Measurements from ENCODE around the gene PTPRN2.

Gene PTPRN2

GRCh38 chr7:157664034-157664433, 923.6 kb downstream of the PTPRN2 start:
- Mint-ChIP-seq H3K27ac (no peak overlapping the region), H3K36me3 (ENCODE audit: low read depth) (no peaks in the 10 kb centered on the region), H3K4me1 (ENCODE audit: low read depth) (peaks cover 18% of the 10 kb centered on the region), H3K4me3 (no peak overlapping the region), H3K9me3 (no peaks in the 10 kb centered on the region), H3K27me3 (peaks cover 12% of the 10 kb centered on the region)
- no peak for DNase-seq

- Mint-ChIP-seq H3K9me3 (no peaks in the 10 kb centered on the region), H3K4me1 (ENCODE audit: low read depth) (peaks cover 14% of the 10 kb centered on the region), H3K27me3 (peaks cover 3% of the 10 kb centered on the region), H3K36me3 (ENCODE audit: low read depth) (no peaks in the 10 kb centered on the region), H3K4me3 (no peak overlapping the region), H3K27ac (no peak overlapping the region)
- DNase-seq = no peak
These were observed 924.5 kb downstream of the PTPRN2 start for GRCh38 chr7:157662981-157663716.

DNA sequence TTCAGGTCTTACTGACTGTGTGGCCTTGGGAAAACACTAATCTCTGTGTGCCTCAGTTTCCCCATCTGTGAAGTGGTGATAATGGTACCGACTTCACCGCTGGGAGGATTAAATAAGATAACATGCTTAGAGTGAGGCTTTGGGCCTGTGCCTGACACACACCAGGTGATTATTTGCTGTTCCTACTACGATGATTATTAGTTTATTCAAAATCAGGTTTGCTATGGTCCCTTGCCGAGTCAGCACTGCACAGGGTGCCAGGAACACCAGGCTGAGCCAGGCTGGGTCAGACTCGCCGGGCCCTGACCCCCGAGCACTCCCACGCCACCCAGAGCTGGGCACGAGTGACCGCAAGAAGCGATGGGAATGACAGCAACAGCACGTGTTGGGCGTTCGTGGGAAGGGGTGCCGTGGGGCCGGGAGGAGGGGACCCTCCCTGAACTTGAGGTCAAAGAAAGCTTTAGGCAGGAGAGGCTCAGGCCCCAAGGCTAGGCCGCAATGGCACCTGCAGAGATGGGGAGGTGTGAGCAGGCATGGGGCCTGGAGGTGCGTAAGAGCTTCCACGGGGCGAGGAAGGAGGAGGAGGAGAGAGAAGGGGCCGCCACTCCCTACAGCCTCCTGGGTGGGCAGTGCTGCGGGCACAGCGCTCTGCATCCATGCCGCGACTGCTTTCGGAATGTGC, 925.4 kb downstream of the PTPRN2 start:
- no peaks in the 10 kb centered on the region for H3K9me3 Mint-ChIP-seq
- H3K36me3 Mint-ChIP-seq (ENCODE audit: low read depth) = no peaks in the 10 kb centered on the region
- no peak overlapping the region for H3K27ac Mint-ChIP-seq
- no peaks in the 10 kb centered on the region for H3K27me3 Mint-ChIP-seq
- H3K4me1 Mint-ChIP-seq (ENCODE audit: low read depth) = peaks cover 12% of the 10 kb centered on the region
- H3K4me3 Mint-ChIP-seq = no peak overlapping the region
- DNase-seq = no peak

DNA sequence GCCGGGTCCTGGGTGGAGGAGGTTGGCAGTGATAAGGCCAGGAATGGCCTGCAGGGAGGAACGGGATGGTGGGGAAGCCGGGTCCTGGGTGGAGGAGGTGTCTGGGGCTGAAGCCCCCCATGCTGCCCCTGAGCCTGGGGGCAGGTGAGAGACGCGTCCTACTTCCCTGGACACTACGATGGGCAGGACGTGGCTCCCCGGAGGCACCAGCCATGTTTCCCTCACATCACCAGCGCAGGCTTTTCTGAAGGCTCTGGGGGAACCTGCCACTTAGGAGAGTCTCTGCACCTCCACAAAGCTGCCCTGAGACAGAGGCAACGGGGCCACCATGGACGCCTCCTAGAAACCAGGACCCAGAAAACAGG, 926.0 kb downstream of the PTPRN2 start:
- DNase-seq = no peak
- no peak overlapping the region for H3K27ac Mint-ChIP-seq

GRCh38 chr7:157660971-157661610, 926.5 kb downstream of the PTPRN2 start:
- no peaks in the 10 kb centered on the region for H3K27me3 Mint-ChIP-seq
- no peak overlapping the region for H3K4me3 Mint-ChIP-seq
- H3K27ac Mint-ChIP-seq = no peak overlapping the region
- H3K36me3 Mint-ChIP-seq (ENCODE audit: low read depth) = no peaks in the 10 kb centered on the region
- no peak for DNase-seq
- H3K4me1 Mint-ChIP-seq (ENCODE audit: low read depth) = peaks cover 12% of the 10 kb centered on the region
- no peaks in the 10 kb centered on the region for H3K9me3 Mint-ChIP-seq

More for the DNA sequence above, 926.0 kb downstream of the PTPRN2 start:
- no peak overlapping the region for H3K4me3 Mint-ChIP-seq
- H3K36me3 Mint-ChIP-seq (ENCODE audit: low read depth) = no peaks in the 10 kb centered on the region
- H3K4me1 Mint-ChIP-seq (ENCODE audit: low read depth) = peaks cover 12% of the 10 kb centered on the region
- no peaks in the 10 kb centered on the region for H3K27me3 Mint-ChIP-seq
- H3K9me3 Mint-ChIP-seq = no peaks in the 10 kb centered on the region

DNA sequence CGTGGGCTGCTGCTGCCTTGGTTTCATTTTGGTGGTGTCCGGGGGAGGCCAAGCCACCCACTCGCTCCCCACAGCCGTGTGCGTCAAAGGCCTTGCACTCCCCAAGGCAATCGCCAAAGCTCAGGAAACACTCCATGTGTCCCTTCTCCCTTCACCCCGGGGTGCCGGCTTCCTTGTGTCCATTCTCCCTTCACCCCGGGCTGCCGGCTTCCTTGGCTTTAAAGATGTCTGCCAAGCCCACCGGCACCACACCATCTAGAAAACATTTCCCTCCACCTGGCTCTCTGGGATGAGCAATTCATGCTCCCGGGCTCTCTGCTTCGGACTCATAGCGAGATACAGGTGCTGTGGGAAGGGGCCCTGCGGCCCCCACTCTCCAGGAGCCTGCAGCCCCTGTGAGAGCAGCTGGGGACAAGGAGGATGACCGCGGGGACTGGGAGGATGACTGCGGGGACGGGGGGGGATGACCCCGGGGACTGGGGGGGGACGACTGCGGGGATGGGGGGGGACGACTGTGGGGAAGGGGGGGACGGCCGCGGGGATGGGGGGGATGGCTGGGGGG, 928.7 kb downstream of the PTPRN2 start:
- H3K36me3 Mint-ChIP-seq (ENCODE audit: low read depth) = no peaks in the 10 kb centered on the region
- no peaks in the 10 kb centered on the region for H3K27me3 Mint-ChIP-seq
- H3K27ac Mint-ChIP-seq = no peak overlapping the region
- H3K4me1 Mint-ChIP-seq (ENCODE audit: low read depth) = peaks cover 12% of the 10 kb centered on the region
- no peaks in the 10 kb centered on the region for H3K9me3 Mint-ChIP-seq
- DNase-seq = no peak
- H3K4me3 Mint-ChIP-seq = no peak overlapping the region

DNA sequence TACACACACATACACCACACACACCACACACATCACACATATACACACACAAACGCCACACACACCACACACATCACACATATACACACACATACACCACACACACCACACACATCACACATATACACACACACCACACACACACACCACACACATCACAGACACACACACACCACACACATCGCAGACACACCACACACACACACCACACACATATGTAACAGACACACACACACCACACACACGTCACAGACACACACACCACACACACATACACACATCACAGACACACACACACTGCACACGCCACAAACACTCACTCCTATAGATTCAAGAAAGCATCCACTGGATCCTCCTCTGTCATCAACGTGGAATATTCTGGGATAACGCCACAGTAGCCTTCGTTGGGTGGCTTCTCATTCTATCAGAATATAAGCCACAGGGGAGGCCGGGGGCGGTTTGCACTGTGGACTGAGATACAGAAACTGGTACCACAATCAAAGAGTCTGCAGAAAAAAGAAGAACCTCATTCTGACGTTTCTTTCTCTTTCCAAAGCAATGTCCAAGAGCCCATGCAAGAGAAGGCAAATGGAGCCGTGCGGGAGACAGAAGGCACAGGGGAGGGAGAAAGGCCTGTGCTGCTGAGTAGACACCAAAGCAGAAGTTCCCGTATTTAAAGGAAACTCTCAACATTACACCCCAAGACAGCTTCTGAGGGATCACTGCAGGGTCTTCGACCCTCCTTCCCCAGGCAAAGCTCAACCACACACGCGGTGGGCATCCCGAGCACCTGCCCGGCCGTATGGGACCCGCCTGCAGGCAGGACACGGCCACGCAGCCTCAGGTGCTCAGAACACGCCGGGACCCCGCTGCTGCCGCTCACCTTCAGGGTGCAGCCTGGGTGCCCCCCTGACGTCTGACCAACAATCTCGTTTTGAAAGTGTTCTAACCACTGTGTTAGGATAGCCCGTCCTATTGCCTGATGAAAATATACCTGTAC, 929.6 kb downstream of the PTPRN2 start:
- Mint-ChIP-seq H3K36me3 (ENCODE audit: low read depth) (no peaks in the 10 kb centered on the region), H3K9me3 (no peaks in the 10 kb centered on the region), H3K27me3 (no peaks in the 10 kb centered on the region), H3K4me1 (ENCODE audit: low read depth) (peaks cover 12% of the 10 kb centered on the region), H3K4me3 (no peak overlapping the region), H3K27ac (no peak overlapping the region)
- no peak for DNase-seq

- no peaks in the 10 kb centered on the region for H3K9me3 Mint-ChIP-seq
- no peak overlapping the region for H3K27ac Mint-ChIP-seq
- peaks cover 12% of the 10 kb centered on the region for H3K4me1 Mint-ChIP-seq (ENCODE audit: low read depth)
- H3K27me3 Mint-ChIP-seq = no peaks in the 10 kb centered on the region
- H3K36me3 Mint-ChIP-seq (ENCODE audit: low read depth) = no peaks in the 10 kb centered on the region
- H3K4me3 Mint-ChIP-seq = no peak overlapping the region
- no peak for DNase-seq
These were observed 931.3 kb downstream of the PTPRN2 start for GRCh38 chr7:157656195-157656769.

DNA sequence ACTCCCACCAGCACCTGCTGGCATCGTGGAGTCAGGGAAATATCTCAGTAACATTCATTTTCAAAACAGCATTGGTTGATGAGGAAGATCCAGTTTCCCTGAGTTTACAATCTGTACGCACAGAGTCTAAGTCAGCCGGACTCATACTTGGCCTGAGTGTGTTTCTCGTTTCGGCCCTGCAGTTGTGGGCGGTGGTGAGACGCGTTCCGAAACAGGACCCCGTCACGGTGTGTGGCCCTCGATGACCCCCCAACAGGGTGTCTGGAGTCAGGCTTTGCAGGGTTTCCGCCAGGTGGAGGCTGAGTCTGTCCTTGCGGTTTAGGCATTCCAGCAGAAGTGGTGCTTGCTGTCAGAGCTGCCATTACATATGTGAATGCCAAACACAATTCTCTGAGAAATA, 933.3 kb downstream of the PTPRN2 start:
- no peaks in the 10 kb centered on the region for H3K9me3 Mint-ChIP-seq
- H3K36me3 Mint-ChIP-seq (ENCODE audit: low read depth) = no peaks in the 10 kb centered on the region
- H3K27ac Mint-ChIP-seq = no peak overlapping the region
- no peak for DNase-seq
- H3K27me3 Mint-ChIP-seq = no peaks in the 10 kb centered on the region
- peaks cover 5% of the 10 kb centered on the region for H3K4me1 Mint-ChIP-seq (ENCODE audit: low read depth)
- H3K4me3 Mint-ChIP-seq = no peak overlapping the region

DNA sequence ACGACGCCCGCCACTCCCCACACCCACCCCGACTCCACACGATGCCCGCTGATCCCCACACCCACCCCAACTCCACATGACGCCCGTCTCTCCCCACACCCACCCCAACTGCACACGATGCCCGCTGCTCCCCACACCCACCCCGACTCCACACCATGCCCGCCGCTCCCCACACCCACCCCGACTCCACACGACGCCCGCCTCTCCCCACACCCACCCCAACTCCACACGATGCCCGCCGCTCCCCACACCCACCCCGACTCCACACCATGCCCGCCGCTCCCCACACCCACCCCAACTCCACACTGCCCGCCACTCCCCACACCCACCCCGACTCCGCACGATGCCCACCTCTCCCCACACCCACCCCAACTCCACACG, 933.8 kb downstream of the PTPRN2 start:
- no peak overlapping the region for H3K4me3 Mint-ChIP-seq
- no peak overlapping the region for H3K27ac Mint-ChIP-seq
- no peaks in the 10 kb centered on the region for H3K27me3 Mint-ChIP-seq
- DNase-seq = no peak
- no peaks in the 10 kb centered on the region for H3K36me3 Mint-ChIP-seq (ENCODE audit: low read depth)
- peaks cover 5% of the 10 kb centered on the region for H3K4me1 Mint-ChIP-seq (ENCODE audit: low read depth)
- no peaks in the 10 kb centered on the region for H3K9me3 Mint-ChIP-seq

DNA sequence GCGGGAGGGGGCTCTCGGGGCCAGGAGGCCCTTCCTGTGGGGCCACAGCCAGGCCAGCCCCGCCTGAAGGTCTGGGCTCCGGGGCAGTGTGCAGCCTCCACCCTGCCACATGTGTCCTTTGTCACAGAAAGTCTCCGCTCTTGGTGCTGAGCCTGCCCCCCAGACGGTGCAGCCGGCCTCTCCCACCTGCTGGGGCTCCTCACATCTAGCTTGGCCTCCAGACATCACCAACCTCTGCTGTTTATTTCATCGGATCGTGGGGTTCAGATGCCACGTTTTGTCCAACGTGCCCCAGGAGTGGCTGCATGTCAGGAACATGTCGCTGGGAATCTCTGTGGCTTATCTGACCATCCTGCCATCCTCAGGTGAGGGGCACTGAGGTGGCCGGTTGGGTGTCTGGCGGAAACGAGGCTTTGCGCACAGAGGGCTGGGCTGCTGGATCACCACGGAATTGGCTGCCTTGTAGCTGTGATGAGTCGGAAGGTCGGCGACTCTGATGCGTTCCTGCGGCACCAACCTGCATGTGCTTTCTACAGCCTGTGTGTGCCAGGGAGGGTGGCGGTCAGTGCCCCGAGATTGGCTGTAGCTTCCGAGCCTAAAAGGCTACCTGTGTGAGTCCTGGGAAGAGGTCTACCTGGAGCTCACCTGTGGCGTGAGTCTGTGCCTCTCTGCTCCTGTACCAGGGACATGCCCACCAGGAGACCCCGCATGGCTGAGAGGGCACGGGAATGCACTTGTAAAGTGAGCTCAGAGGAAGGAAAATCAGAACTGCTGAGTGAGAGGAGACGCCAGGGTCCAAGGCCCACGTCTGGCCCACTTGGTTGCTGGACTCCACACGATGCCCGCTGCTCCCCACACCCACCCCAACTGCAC, 934.4 kb downstream of the PTPRN2 start:
- Mint-ChIP-seq H3K4me3 (no peak overlapping the region), H3K27me3 (no peaks in the 10 kb centered on the region), H3K36me3 (ENCODE audit: low read depth) (no peaks in the 10 kb centered on the region), H3K4me1 (ENCODE audit: low read depth) (no peaks in the 10 kb centered on the region), H3K27ac (no peak overlapping the region), H3K9me3 (no peaks in the 10 kb centered on the region)
- DNase-seq = no peak

DNA sequence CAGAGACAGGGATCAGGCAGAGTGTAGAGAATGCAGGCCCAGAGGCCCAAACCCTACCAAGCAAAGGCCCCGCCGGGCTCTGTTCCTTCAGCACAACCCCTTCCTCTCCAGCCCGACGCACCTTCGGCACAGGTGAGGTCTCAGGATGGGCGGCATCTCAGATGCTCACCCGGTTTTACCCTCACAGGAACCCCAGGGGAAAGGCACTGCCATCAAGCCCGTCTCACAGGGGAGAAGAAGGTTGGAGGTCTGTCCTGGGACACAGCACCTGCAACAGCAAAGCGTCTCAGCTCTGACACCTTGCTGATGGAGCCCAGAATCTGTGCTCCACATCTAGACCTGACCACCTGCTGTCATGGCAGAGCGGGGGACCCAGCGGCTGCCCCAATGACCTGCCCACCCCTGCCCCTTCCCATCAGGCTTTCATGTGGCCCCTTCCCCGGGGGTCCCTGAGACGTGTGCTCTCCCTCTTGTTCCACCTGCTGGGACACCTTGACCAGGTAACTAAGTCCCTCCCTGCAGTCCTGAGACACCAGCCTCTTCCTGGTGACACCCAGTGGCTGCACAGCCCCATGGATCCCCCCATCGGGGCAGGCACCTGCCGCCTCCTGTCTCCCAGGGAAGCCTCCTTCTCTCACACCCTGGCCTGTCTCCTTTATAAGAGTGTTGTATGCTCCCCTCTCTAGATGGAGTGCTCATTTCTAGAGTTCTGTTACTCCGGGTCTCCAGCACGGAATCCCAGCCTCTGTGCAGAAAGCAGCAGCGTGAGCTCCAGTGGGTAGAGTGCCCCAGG, 935.3 kb downstream of the PTPRN2 start:
- no peaks in the 10 kb centered on the region for H3K36me3 Mint-ChIP-seq (ENCODE audit: low read depth)
- no peak overlapping the region for H3K27ac Mint-ChIP-seq
- H3K4me3 Mint-ChIP-seq = no peak overlapping the region
- H3K9me3 Mint-ChIP-seq = no peaks in the 10 kb centered on the region
- H3K27me3 Mint-ChIP-seq = no peaks in the 10 kb centered on the region
- no peak for DNase-seq
- H3K4me1 Mint-ChIP-seq (ENCODE audit: low read depth) = no peaks in the 10 kb centered on the region

All from activated T-cell treated with anti-CD3 and anti-CD28 coated beads, Interleukin-2, amount 50 U/mL, for 24 hours (primary cell).